Measurements from ENCODE around the gene TSLP. TPM values are rescaled to one million over a fixed set of nuclear protein-coding genes. Genes with fewer than 3 reads are reported as not detected.

TSLP gene
- total RNA-seq (2014; rRNA removed) (not detected in 2 replicates), Bru-seq, nascent RNA (not detected), BruChase-seq, experiment 1, labeled RNA remaining after a 6-hour chase (not detected), BruChase-seq, experiment 2, labeled RNA remaining after a 2-hour chase (not detected)
- long read RNA-seq = 0 reads

DNA sequence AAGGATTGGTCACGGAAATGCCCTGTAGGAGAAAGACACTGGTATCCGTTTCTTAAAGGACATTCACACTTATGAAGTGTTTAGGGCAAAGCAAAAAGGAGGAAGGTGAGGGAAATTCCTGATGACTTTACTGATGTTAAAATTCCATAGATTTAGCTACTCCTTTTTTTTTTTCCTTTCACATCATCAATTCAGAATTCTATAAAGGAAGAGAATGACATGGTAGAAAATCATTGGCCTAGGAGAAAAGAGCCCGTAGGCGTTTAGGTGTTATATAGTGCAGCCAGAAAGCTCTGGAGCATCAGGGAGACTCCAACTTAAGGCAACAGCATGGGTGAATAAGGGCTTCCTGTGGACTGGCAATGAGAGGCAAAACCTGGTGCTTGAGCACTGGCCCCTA, at the start of gene TSLP:
Gene TSLP (plus strand): TSS at position 301 of the 400 bp plus-strand sequence. CDS start 178 bp downstream, outside the sequence.
- Histone ChIP-seq H3K9me3 (ENCODE audit: low read length) (no peaks in the 10 kb centered on the region), H3K27me3 (ENCODE audit: low read length) (no peaks in the 10 kb centered on the region), H3K4me1 (ENCODE audit: insufficient read depth, low read length) (peaks cover 15% of the 10 kb centered on the region), H3K36me3 (ENCODE audit: low read depth, low read length) (no peaks in the 10 kb centered on the region), H3K4me2 (ENCODE audit: low read length) (no peak within 1 kb of the TSS), H2AFZ (ENCODE audit: low read length) (no peak within 1 kb of the TSS), H3K79me2 (ENCODE audit: low read length) (no peaks in the 10 kb centered on the region), H3K27ac (ENCODE audit: low read length) (no peak within 1 kb of the TSS), H3K4me3 (ENCODE audit: low read length) (no peak within 1 kb of the TSS), H4K20me1 (ENCODE audit: low read length) (no peaks in the 10 kb centered on the region), H3F3A (ENCODE audit: low read length, unreplicated experiment) (no peaks in the 10 kb centered on the region), H3K9ac (ENCODE audit: low read length) (no peak within 1 kb of the TSS), H3K9me2 (replicated peaks; ENCODE audit: low read length) (no peaks in the 10 kb centered on the region)
- POLR2A ChIA-PET (ENCODE audit: unreplicated experiment) = no interaction called here
- TF ChIP-seq EZH2 (IDR thresholded peaks at IDR 0.05; ENCODE audit: low read length, unreplicated experiment) (no peak), CTCF (conservative IDR thresholded peaks at IDR 0.05; ENCODE audit: low read depth, low read length) (no peak), EZH2phosphoT487 (IDR thresholded peaks at IDR 0.05; ENCODE audit: borderline replicate concordance, low read length) (no peak)
- DNase-seq = no peak
- CTCF ChIA-PET = no interaction called here
- intact Hi-C loops (cut with micrococcal nuclease) = no loop called here
- ATAC-seq = no peak
- BruUV-seq (replicated peaks) = no TSS peak

- no peak overlapping the region for H3K4me3 ChIP-seq (ENCODE audit: low read length)
- CTCF ChIA-PET = no interaction called here
- BruUV-seq (replicated peaks) = no TSS peak
- DNase-seq (no peak), ATAC-seq (no peak)
- H3K9ac ChIP-seq (ENCODE audit: low read length) = no peak overlapping the region
- no peak overlapping the region for H3K4me2 ChIP-seq (ENCODE audit: low read length)
- no peaks in the 10 kb centered on the region for H3F3A ChIP-seq (ENCODE audit: low read length, unreplicated experiment)
- H2AFZ ChIP-seq (ENCODE audit: low read length) = no peak overlapping the region
- no peaks in the 10 kb centered on the region for H3K9me3 ChIP-seq (ENCODE audit: low read length)
- no peak overlapping the region for H3K27ac ChIP-seq (ENCODE audit: low read length)
- TF ChIP-seq CTCF (conservative IDR thresholded peaks at IDR 0.05; ENCODE audit: low read depth, low read length) (no peak), EZH2 (IDR thresholded peaks at IDR 0.05; ENCODE audit: low read length, unreplicated experiment) (no peak), EZH2phosphoT487 (IDR thresholded peaks at IDR 0.05; ENCODE audit: borderline replicate concordance, low read length) (no peak)
- H3K9me2 ChIP-seq (replicated peaks; ENCODE audit: low read length) = no peaks in the 10 kb centered on the region
- H3K79me2 ChIP-seq (ENCODE audit: low read length) = no peaks in the 10 kb centered on the region
- H4K20me1 ChIP-seq (ENCODE audit: low read length) = no peaks in the 10 kb centered on the region
- no peaks in the 10 kb centered on the region for H3K27me3 ChIP-seq (ENCODE audit: low read length)
- intact Hi-C loops (cut with micrococcal nuclease) = no loop called here
- H3K36me3 ChIP-seq (ENCODE audit: low read depth, low read length) = no peaks in the 10 kb centered on the region
- POLR2A ChIA-PET (ENCODE audit: unreplicated experiment) = no interaction called here
- peaks cover 10% of the 10 kb centered on the region; the same call in 1 of the 2 replicates for H3K4me1 ChIP-seq (ENCODE audit: insufficient read depth, low read length)
These were observed 49.2 kb upstream of the TSLP start for GRCh38 chr5:111022301-111022700.

DNA sequence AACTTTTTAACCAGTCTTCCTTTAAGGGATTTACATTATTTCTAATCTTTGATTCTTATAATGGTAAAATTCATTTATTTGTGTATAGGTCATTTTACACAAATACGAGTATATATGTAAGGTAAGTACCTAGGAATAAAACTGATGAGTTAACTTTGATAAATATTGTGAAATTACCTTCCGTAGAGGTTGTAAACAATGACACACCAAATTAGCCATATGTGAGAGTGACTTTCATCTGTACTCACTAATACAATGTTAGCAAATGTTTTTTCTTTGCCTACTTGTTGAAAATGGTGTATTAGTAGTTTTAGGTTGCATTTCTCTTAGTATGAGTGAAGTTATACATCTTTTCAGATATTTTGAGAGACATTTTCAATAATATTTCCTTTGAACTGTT, 42.6 kb upstream of the TSLP start:
- peak; percentile 60 for ATAC-seq
- H3K4me2 ChIP-seq (ENCODE audit: low read length) = 0 out of 2 replicates have a peak overlapping the region, but pooled peaks have one; percentile 1
- H3K27me3 ChIP-seq (ENCODE audit: low read length) = no peaks in the 10 kb centered on the region
- BruUV-seq (replicated peaks) = no TSS peak
- H3K9me2 ChIP-seq (replicated peaks; ENCODE audit: low read length) = no peaks in the 10 kb centered on the region
- no peak overlapping the region for H3K9ac ChIP-seq (ENCODE audit: low read length)
- no peaks in the 10 kb centered on the region for H3K36me3 ChIP-seq (ENCODE audit: low read depth, low read length)
- no peaks in the 10 kb centered on the region for H3K79me2 ChIP-seq (ENCODE audit: low read length)
- H3K9me3 ChIP-seq (ENCODE audit: low read length) = no peaks in the 10 kb centered on the region
- no peak overlapping the region for H3K4me3 ChIP-seq (ENCODE audit: low read length)
- ChIA-PET CTCF (interaction anchor here (0.6 to 0.7 kb wide), 2 partner anchors 112 to 273 kb away, joined by 3 read pairs; no protein-coding TSS in a partner anchor), POLR2A (ENCODE audit: unreplicated experiment) (no interaction called here)
- H2AFZ ChIP-seq (ENCODE audit: low read length) = no peak overlapping the region
- H3F3A ChIP-seq (ENCODE audit: low read length, unreplicated experiment) = no peaks in the 10 kb centered on the region
- no peak overlapping the region for H3K27ac ChIP-seq (ENCODE audit: low read length)
- intact Hi-C loops (cut with micrococcal nuclease) = no loop called here
- H4K20me1 ChIP-seq (ENCODE audit: low read length) = no peaks in the 10 kb centered on the region
- peaks cover 8% of the 10 kb centered on the region; the same call in 1 of the 2 replicates for H3K4me1 ChIP-seq (ENCODE audit: insufficient read depth, low read length)
- peak; percentile 70 for DNase-seq
- TF ChIP-seq EZH2phosphoT487 (IDR thresholded peaks at IDR 0.05; ENCODE audit: borderline replicate concordance, low read length) (no peak), CTCF (conservative IDR thresholded peaks at IDR 0.05; ENCODE audit: low read depth, low read length) (no peak), EZH2 (IDR thresholded peaks at IDR 0.05; ENCODE audit: low read length, unreplicated experiment) (no peak)

Measured in PC-3 (cell line).